Measurements from ENCODE around the gene C11orf71. TPM values are rescaled to one million over a fixed set of nuclear protein-coding genes. Genes with fewer than 3 reads are reported as not detected.

C11orf71 gene
- total and polyA plus RNA-seq, 9 donors: 6.5 to 15.3 (median 9.5) TPM

- Histone ChIP-seq H3K4me3 (no peak overlapping the region), H3K36me3 (no peaks in the 10 kb centered on the region), H3K9me3 (no peaks in the 10 kb centered on the region), H3K4me1 (ENCODE audit: insufficient read depth) (no peaks in the 10 kb centered on the region), H3K27me3 (no peaks in the 10 kb centered on the region), H3K27ac (no peak overlapping the region)
- 86 to 90% (median 87%) methylated on average over 10 of the region's 10 CpGs for WGBS, 3 donors
- TF ChIP-seq CTCF (IDR thresholded peaks at IDR 0.05) (no peak), POLR2A (IDR thresholded peaks at IDR 0.05) (no peak), EP300 (IDR thresholded peaks at IDR 0.05) (no peak)
- DNase-seq: no peak
- intact Hi-C loops (cut with DNase I): no loop called here
These were observed 13.6 kb upstream of the C11orf71 start for GRCh38 chr11:114413958-114414357.

- Histone ChIP-seq H3K9me3 (no peaks in the 10 kb centered on the region), H3K27ac (no peak overlapping the region), H3K4me1 (ENCODE audit: insufficient read depth) (no peaks in the 10 kb centered on the region), H3K36me3 (no peaks in the 10 kb centered on the region), H3K27me3 (no peaks in the 10 kb centered on the region), H3K4me3 (no peak overlapping the region)
- TF ChIP-seq EP300 (IDR thresholded peaks at IDR 0.05): no peak
- no peak for DNase-seq
- intact Hi-C loops (cut with DNase I): no loop called here
- 93 to 96% (median 96%) methylated on average over 4 of the region's 4 CpGs for WGBS, 3 donors
These were observed 12.6 kb upstream of the C11orf71 start for GRCh38 chr11:114412946-114413345.

- no peak for TF ChIP-seq EP300 (IDR thresholded peaks at IDR 0.05)
- no peak for TF ChIP-seq CTCF (IDR thresholded peaks at IDR 0.05)
- no peak for TF ChIP-seq POLR2A (IDR thresholded peaks at IDR 0.05)
- Histone ChIP-seq H3K27me3 (no peaks in the 10 kb centered on the region), H3K4me3 (peak overlapping the region; percentile 80), H3K9me3 (no peaks in the 10 kb centered on the region), H3K27ac (peak overlapping the region; percentile 95 to 100), H3K4me1 (ENCODE audit: insufficient read depth) (peaks cover 4% of the 10 kb centered on the region), H3K36me3 (no peaks in the 10 kb centered on the region)
- WGBS, 3 donors: 1% methylated on average over 4 of the region's 4 CpGs
- intact Hi-C loops (cut with DNase I): loop anchor here in 1 of 4 donors (2.0 kb wide), 1 partner anchor 37 kb away; the partner anchor contains the start of gene REXO2
- DNase-seq: no peak
These were observed 1.0 kb upstream of the C11orf71 start for GRCh38 chr11:114401311-114401710.

- H3K9me3 ChIP-seq: no peaks in the 10 kb centered on the region
- H3K27ac ChIP-seq: peak overlapping the region; percentile 95 to 100
- WGBS, 3 donors: 0 to 2% (median 1%) methylated on average over 8 of the region's 8 CpGs
- peak; percentile 35 for TF ChIP-seq EP300 (IDR thresholded peaks at IDR 0.05)
- TF ChIP-seq POLR2A (IDR thresholded peaks at IDR 0.05): no peak
- no peak for DNase-seq
- intact Hi-C loops (cut with DNase I): loop anchor here in 1 of 4 donors (2.0 kb wide), 1 partner anchor 38 kb away; the partner anchor contains the start of gene REXO2
- no peaks in the 10 kb centered on the region for H3K36me3 ChIP-seq
- H3K4me1 ChIP-seq (ENCODE audit: insufficient read depth): peaks cover 4% of the 10 kb centered on the region
- H3K27me3 ChIP-seq: no peaks in the 10 kb centered on the region
- peak overlapping the region; percentile 80 for H3K4me3 ChIP-seq
These were observed 558 bp upstream of the C11orf71 start for GRCh38 chr11:114400915-114401223.

GRCh38 chr11:114399490-114400215, 658 bp downstream of the C11orf71 start:
- Histone ChIP-seq H3K4me3 (peak overlapping the region; percentile 80), H3K9me3 (no peaks in the 10 kb centered on the region), H3K27ac (peak overlapping the region; percentile 95 to 100), H3K36me3 (no peaks in the 10 kb centered on the region), H3K4me1 (ENCODE audit: insufficient read depth) (peaks cover 4% of the 10 kb centered on the region), H3K27me3 (no peaks in the 10 kb centered on the region)
- intact Hi-C loops (cut with DNase I): loop anchor here in 1 of 4 donors (2.0 kb wide), 1 partner anchor 39 kb away; the partner anchor contains the start of gene REXO2
- 3 to 8% (median 3%) methylated on average over 16 to 29 of the region's 29 CpGs for WGBS, 3 donors
- TF ChIP-seq POLR2A (IDR thresholded peaks at IDR 0.05) (no peak), CTCF (IDR thresholded peaks at IDR 0.05) (no peak), EP300 (IDR thresholded peaks at IDR 0.05) (no peak)
- DNase-seq: no peak

Measured in ovary (tissue), 9 donors.